ENCODE measurements around the gene TUFT1. TPM values are rescaled to one million over a fixed set of nuclear protein-coding genes. Genes with fewer than 3 reads are reported as not detected.

The TUFT1 gene, protein sequence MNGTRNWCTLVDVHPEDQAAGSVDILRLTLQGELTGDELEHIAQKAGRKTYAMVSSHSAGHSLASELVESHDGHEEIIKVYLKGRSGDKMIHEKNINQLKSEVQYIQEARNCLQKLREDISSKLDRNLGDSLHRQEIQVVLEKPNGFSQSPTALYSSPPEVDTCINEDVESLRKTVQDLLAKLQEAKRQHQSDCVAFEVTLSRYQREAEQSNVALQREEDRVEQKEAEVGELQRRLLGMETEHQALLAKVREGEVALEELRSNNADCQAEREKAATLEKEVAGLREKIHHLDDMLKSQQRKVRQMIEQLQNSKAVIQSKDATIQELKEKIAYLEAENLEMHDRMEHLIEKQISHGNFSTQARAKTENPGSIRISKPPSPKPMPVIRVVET
- total RNA-seq (2022; extraction: Qiagen RNA extraction), result 7.1 to 9.5 TPM (median 8.4 TPM) in 5 replicates

DNA sequence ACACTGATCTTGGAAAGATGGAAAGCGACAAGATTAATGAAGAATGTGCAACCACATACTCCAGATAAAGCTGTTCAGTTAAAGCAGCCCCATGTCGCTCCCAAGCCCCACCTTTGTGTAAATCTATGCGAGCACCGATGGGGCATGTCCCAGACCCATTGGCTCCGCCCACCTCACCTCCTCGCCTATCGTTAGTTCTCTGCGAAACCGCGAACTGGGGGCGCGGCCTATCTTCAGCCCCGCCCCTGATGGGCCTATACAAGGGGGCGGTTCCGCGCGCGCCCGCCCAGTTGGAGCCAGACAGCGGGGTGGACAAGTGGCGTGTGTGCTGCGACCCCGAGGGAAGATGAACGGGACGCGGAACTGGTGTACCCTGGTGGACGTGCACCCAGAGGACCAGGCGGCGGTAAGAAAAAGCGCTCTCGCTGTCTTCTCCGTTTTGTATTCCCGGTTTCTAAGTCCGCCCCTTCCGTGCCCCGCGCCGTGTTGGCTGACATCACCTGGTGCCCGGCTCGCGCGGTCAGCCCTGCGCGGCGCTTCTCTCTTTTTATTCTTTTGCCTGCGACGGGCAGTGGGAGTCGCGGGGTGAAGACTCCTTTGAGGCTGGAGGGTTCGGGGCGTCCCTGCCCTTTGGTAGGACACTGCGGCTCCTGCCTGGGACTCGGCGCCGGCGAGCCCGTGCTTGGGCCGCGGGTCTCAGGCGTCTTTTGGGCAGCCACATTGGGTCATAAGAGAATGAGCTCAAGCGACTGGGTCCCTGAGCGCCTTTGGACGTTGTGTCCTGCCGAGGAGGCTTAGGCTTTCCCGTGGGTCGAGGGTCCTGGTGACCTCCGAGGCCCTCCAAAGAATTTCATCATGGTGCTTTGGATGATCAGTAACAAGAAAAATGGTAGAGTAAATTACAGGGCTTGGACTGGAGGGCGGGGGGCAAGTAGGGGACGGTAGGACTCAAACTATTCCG lies at the start of gene TUFT1:
TSS of gene TUFT1 (plus strand) at position 289 of the 961 bp plus-strand sequence. CDS start at position 347, 58 bp downstream.

DNA sequence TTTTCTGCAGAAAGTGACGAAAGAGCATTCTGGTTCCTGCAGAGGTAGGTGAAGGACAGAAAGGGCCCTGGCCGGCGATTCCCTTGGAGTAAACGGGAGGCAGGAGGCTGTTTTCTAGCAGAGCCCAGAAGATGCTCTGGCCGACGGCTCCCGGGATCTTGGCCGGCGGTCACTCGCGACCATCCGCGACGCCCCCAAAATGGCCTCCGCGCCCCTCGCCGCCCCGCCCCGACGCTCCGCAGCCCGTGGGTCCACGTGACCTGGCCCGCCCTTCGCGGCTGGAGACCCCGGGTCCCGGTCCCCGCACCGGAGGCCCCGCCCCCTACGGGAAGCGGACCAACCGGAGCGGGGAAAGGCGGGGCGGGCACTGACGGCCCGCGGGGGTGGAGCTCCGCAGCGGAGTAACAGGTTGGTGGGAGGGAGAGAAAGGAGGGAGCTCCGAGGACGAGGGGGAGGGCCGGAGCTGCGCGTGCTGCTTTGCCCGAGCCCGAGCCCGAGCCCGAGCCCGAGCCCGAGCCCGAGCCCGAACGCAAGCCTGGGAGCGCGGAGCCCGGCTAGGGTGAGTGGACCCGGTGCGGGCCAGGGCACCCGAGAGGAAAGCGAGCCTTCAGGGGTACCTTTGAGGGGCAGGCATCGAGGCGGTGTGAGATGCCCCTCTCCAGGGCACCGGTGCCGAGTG lies 29.0 kb upstream of the TUFT1 start, which contains the start of gene CGN:
TSS of gene CGN (plus strand) at position 431 of the 679 bp plus-strand sequence. CDS start 7,133 bp downstream, outside the sequence.

DNA sequence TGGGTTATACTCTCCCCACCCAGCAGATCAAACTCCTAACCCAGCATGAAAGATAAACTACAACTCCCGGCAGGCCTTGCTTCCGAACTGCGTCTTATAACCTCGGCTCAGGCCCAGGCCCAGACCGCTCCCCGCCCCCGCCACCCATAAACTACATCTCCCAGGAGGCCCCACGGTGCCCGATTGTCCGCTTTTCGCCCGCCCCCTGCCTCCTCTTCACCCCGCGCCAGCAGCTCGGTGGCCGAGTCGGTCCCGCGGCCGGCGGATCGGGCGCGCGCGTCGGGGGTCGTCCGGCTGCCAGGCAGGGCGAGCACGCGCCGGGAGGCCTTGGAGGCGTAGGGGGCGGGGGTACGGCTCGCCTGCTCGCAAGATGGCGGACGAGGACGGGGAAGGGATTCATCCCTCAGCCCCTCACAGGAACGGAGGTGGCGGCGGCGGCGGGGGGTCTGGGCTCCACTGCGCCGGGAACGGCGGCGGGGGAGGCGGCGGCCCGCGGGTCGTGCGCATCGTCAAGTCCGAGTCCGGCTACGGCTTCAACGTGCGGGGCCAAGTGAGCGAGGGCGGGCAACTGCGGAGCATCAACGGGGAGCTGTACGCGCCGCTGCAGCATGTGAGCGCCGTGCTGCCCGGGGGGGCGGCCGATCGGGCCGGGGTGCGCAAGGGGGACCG lies 71.9 kb downstream of the TUFT1 start, which contains the start of gene SNX27:
TSS of gene SNX27 (plus strand) at position 219 of the 669 bp plus-strand sequence. CDS start at position 371, 152 bp downstream.

Other genes starting within 250 kb of the TUFT1 start
- 21.3 to 29.4 TPM (median 28.8 TPM) in 5 replicates for gene PI4KB, start 212.9 kb upstream of the TUFT1 start, total RNA-seq (2022; extraction: Qiagen RNA extraction)
- 18.4 to 23.2 TPM (median 19.2 TPM) in 5 replicates for gene RFX5, start 193.1 kb upstream of the TUFT1 start, total RNA-seq (2022; extraction: Qiagen RNA extraction)
- 6.2 to 7.8 TPM (median 6.6 TPM) in 5 replicates for gene SELENBP1, start 167.6 kb upstream of the TUFT1 start, total RNA-seq (2022; extraction: Qiagen RNA extraction)
- 345 to 394 TPM (median 364 TPM) in 5 replicates for gene PSMB4, start 140.7 kb upstream of the TUFT1 start, total RNA-seq (2022; extraction: Qiagen RNA extraction)
- 13.8 to 28.1 TPM (median 23.5 TPM) in 5 replicates for gene POGZ, start 80.8 kb upstream of the TUFT1 start, total RNA-seq (2022; extraction: Qiagen RNA extraction)
- 1.8 to 2.8 TPM (median 2.6 TPM) in 5 replicates for gene CGN, start 28.9 kb upstream of the TUFT1 start, total RNA-seq (2022; extraction: Qiagen RNA extraction)
- gene SNX27, start 71.7 kb downstream of the TUFT1 start, total RNA-seq (2022; extraction: Qiagen RNA extraction), result 10.1 to 11.7 TPM (median 11.1 TPM) in 5 replicates
- gene CELF3, start 176.5 kb downstream of the TUFT1 start, total RNA-seq (2022; extraction: Qiagen RNA extraction), result 0.03 TPM in 1 of 5 replicates, not detected in the others
- not detected in 5 replicates for gene RIIAD1, start 181.2 kb downstream of the TUFT1 start, total RNA-seq (2022; extraction: Qiagen RNA extraction)
- 76.8 to 90.6 TPM (median 85.1 TPM) in 5 replicates for gene MRPL9, start 223.2 kb downstream of the TUFT1 start, total RNA-seq (2022; extraction: Qiagen RNA extraction)

Measured in A549 treated with dexamethasone at 1 μM for 4 hours (cell line).